ENCODE measurements around the gene NSL1.
A peak's percentile ranks its signal among the peaks of the same experiment; 100 is the strongest.

Gene NSL1

GRCh38 chr1:212687811-212688210 lies 103.8 kb downstream of the NSL1 start:
- no peak for DNase-seq (ENCODE audit: low read depth in 4 of 4, low spot score in 1 of 4)

GRCh38 chr1:212686591-212686990 lies 105.0 kb downstream of the NSL1 start:
- no peak for DNase-seq (ENCODE audit: low read depth in 4 of 4, low spot score in 1 of 4)

- DNase-seq (ENCODE audit: low read depth in 4 of 4, low spot score in 1 of 4): no peak
These were observed 105.5 kb downstream of the NSL1 start for GRCh38 chr1:212686069-212686468.

- DNase-seq (ENCODE audit: low read depth in 4 of 4, low spot score in 1 of 4): no peak
These were observed 106.1 kb downstream of the NSL1 start for GRCh38 chr1:212685429-212685828.

GRCh38 chr1:212684521-212685090 lies 107.0 kb downstream of the NSL1 start:
- DNase-seq (ENCODE audit: low read depth in 4 of 4, low spot score in 1 of 4): no peak

- DNase-seq (ENCODE audit: low read depth in 4 of 4, low spot score in 1 of 4): no peak
These were observed 107.5 kb downstream of the NSL1 start for GRCh38 chr1:212684076-212684475.

- DNase-seq (ENCODE audit: low read depth in 4 of 4, low spot score in 1 of 4): peak in 1 of 4 experiments; percentile 45
These were observed 108.2 kb downstream of the NSL1 start for GRCh38 chr1:212683357-212683722.

GRCh38 chr1:212680680-212681389 lies 110.7 kb downstream of the NSL1 start:
- DNase-seq (ENCODE audit: low read depth in 4 of 4, low spot score in 1 of 4): no peak

GRCh38 chr1:212678456-212679410 lies 112.8 kb downstream of the NSL1 start:
- DNase-seq (ENCODE audit: low read depth in 4 of 4, low spot score in 1 of 4): no peak

- no peak for DNase-seq (ENCODE audit: low read depth in 4 of 4, low spot score in 1 of 4)
These were observed 114.0 kb downstream of the NSL1 start for GRCh38 chr1:212677573-212677972.

- DNase-seq (ENCODE audit: low read depth in 4 of 4, low spot score in 1 of 4): no peak
These were observed 114.4 kb downstream of the NSL1 start for GRCh38 chr1:212677136-212677535.
